NB4 (cell line): ENCODE results near the gene DPAGT1.

Source experiments
- CTCF ChIP-seq: IDR thresholded peaks from one replicate; pipeline ENCODE4 v1.5.1; 2012; ENCODE audit warnings: low read depth, low read length
- POLR2A ChIP-seq: IDR thresholded peaks from 2 replicates; pipeline ENCODE4 v1.6.1; 2011; ENCODE audit warnings: mild to moderate bottlenecking; ENCODE audit not compliant: insufficient read length; ENCODE audit errors: extremely low read depth

GRCh38 chr11:119116235-119116594, 14.6 kb upstream of the DPAGT1 start:
- TF ChIP-seq POLR2A, result no peak
- TF ChIP-seq CTCF, result no peak
